Ovary (tissue), 9 donors: ENCODE data around the gene SDK1. TPM values are rescaled to one million over a fixed set of nuclear protein-coding genes. Genes with fewer than 3 reads are reported as not detected.

ENCODE experiments used
- DNase-seq, 5 donors: peaks; one replicate each; pipeline ENCODE4 v3.0.0-alpha.2; 2019 to 2020
- H3K27ac ChIP-seq, 2 donors: fragments of 200-600 bp; one replicate each; pipeline versions ENCODE4 v1.5.1 to v1.8.0; 2019 to 2022
- H3K27me3 ChIP-seq: fragments of 200-600 bp; one replicate; pipeline ENCODE4 v1.8.0; 2022
- H3K36me3 ChIP-seq: fragments of 200-600 bp; sonication (generic); one replicate; pipeline ENCODE4 v1.5.1; 2019
- H3K4me1 ChIP-seq: one replicate; pipeline ENCODE4 v1.8.1; 2013; ENCODE audit warnings: mild to moderate bottlenecking, moderate library complexity; ENCODE audit not compliant: insufficient read depth
- H3K4me3 ChIP-seq: fragments of 200-600 bp; sonication (generic); one replicate; pipeline ENCODE4 v1.5.1; 2017
- H3K9me3 ChIP-seq, 2 donors: fragments of 200-600 bp in 1 of 2; sonication (generic) in 1 of 2; one replicate each; pipeline versions ENCODE4 v1.5.1 to v1.8.1; 2013 to 2019; ENCODE audit warnings: mild to moderate bottlenecking in 1 of 2, moderate library complexity in 1 of 2
- EP300 ChIP-seq: sonication (generic); formaldehyde crosslinking; IDR thresholded peaks from one replicate; pipeline ENCODE4 v1.6.1; 2017; ENCODE audit warnings: antibody characterized with exemption
- POLR2A ChIP-seq: fragments of 450-650 bp; IDR thresholded peaks from one replicate; pipeline ENCODE4 v1.6.1; 2017; ENCODE audit warnings: antibody characterized with exemption, mild to moderate bottlenecking, moderate library complexity
- WGBS, 3 donors: extraction: QIAGEN DNeasy Blood & Tissue Kit in 1 of 3; methylation state at CpG; one replicate each; pipeline versions ENCODE4 v1.1.5 to v1.1.7; 2013 to 2017; 5-methylcytosine and 5-hydroxymethylcytosine counted together
- intact Hi-C, 4 donors: fragments of 100-400 bp; cut with DNase I; formaldehyde crosslinking; loops; one replicate each; pipeline versions ENCODE4 v1.11.0 to v1.15.1; 2022 to 2023
- polyA plus RNA-seq, 2 donors: library from polyadenylated mRNA; stranded (reverse); fragments of 200-250 nt in 1 of 2; fragments of 350-450 nt in 1 of 2; fragmentation: Illumina TruSeq in 1 of 2; extraction: RNeasy Lipid Tissue Mini Kit (QIAGEN cat#74804) in 1 of 2; gene quantifications; one replicate each; pipeline ENCODE4 v1.2.3, GENCODE V29; 2013 to 2014
- total RNA-seq, 7 donors: library from RNA; depleted of rRNA in 2 of 7; stranded (reverse); fragments of >200 nt in 2 of 7; fragmentation: NEBNext Ultra II Directional in 3 of 7; extraction: Animal tissue kit (Norgen Biotek cat#: 25700) in 3 of 7; gene quantifications; one replicate each; pipeline versions ENCODE4 v1.1.0 to v1.2.4, GENCODE V29; 2016 to 2023
- TF ChIP-seq, protein P1 (sequence below), 3 donors: fragments of 450-650 bp in 2 of 3; fragments of 200-600 bp in 1 of 3; IDR thresholded peaks; one replicate each; pipeline versions ENCODE4 v1.5.1 to v1.8.0; 2016 to 2022; ENCODE audit warnings: antibody characterized with exemption in 3 of 3, mild to moderate bottlenecking in 1 of 3
- donor health status: DM: no; HTN: no; CAD: no; lungs with moderate emphysema.
- donor health status: DM: no; HTN: no; CAD: no.
- donor health status: Bipolar disorder and iron deficiency.
- donor health status: DM: yes; HTN: yes; CAD: no.
- donor health status: DM: no; HTN: no; CAD: no.
- donor health status: DM: yes; HTN: yes; CAD: no.

Gene SDK1
- total and polyA plus RNA-seq, 9 donors, result 1.2 to 13.3 (median 4.4) TPM

DNA sequence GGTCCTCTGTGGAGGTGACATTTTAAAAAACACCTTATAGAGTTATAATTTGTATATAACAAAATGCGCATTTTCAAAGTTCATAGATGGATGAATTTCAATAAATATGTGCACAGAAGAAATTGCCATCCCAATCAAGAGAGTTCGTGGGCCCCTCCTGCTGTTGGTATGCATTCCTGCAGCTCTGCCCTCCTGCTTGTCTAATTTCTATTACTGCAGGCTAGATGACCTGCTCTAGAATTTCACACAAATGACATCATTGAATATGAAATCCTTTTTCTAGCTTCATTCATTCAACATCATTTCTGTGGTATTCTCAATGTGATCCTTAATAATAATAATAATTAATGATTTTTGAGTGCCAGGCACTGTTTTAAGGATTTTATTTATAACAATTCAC lies 348.2 kb downstream of the SDK1 start:
- Histone ChIP-seq H3K4me3 (no peak overlapping the region), H3K27ac (no peak overlapping the region), H3K27me3 (no peaks in the 10 kb centered on the region), H3K9me3 (no peaks in the 10 kb centered on the region), H3K4me1 (no peaks in the 10 kb centered on the region), H3K36me3 (no peaks in the 10 kb centered on the region)
- TF ChIP-seq, protein P1, sequence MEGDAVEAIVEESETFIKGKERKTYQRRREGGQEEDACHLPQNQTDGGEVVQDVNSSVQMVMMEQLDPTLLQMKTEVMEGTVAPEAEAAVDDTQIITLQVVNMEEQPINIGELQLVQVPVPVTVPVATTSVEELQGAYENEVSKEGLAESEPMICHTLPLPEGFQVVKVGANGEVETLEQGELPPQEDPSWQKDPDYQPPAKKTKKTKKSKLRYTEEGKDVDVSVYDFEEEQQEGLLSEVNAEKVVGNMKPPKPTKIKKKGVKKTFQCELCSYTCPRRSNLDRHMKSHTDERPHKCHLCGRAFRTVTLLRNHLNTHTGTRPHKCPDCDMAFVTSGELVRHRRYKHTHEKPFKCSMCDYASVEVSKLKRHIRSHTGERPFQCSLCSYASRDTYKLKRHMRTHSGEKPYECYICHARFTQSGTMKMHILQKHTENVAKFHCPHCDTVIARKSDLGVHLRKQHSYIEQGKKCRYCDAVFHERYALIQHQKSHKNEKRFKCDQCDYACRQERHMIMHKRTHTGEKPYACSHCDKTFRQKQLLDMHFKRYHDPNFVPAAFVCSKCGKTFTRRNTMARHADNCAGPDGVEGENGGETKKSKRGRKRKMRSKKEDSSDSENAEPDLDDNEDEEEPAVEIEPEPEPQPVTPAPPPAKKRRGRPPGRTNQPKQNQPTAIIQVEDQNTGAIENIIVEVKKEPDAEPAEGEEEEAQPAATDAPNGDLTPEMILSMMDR (IDR thresholded peaks at IDR 0.05), result no peak
- no peak for TF ChIP-seq EP300
- TF ChIP-seq POLR2A, result no peak
- 87 to 92% (median 89%) methylated on average over 2 of the region's 2 CpGs for WGBS, 3 donors
- intact Hi-C loops, result no loop called here
- no peak for DNase-seq

DNA sequence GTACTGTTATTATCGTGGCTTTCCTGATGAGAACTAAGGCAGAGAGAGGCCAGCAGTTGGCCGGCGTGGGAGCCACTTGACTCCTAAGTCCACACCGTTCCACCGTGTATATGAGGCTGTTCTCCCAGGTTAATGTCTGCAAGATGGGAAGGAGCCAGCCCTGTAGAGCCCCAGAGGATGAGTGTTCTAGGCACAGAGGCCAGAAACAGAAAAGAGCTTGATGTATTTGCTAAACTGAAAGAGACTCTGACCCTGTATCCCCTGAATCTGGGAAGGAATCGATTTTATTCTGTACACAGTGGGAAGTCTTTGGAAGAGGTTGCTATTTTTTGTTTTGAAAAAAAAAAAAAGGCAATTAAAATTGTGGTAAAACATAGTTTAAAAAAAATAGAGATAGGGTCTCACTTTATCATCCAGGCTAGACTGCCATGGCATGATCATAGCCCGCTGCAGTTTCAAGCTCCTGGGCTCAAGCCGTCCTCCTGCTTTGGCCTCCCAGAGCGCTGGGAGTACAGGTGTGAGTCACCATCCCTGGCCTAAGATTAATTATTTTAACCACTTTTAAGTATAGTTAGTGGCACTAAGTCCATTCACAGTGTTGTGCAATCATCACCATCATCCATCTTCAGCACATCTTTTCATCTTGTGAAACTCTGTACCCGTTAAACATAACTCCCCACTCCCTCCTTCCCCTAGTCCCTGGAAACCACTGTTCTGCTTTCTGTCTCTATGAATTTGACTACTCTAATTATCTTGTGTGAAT lies 348.8 kb downstream of the SDK1 start:
- H3K4me3 ChIP-seq, result no peak overlapping the region
- TF ChIP-seq, protein P1 (IDR thresholded peaks at IDR 0.05), result no peak
- TF ChIP-seq POLR2A (no peak), EP300 (no peak)
- intact Hi-C loops, result no loop called here
- H3K36me3 ChIP-seq, result no peaks in the 10 kb centered on the region
- H3K9me3 ChIP-seq, result no peaks in the 10 kb centered on the region
- no peaks in the 10 kb centered on the region for H3K4me1 ChIP-seq
- WGBS, 3 donors, result 77 to 93% (median 88%) methylated on average over 10 of the region's 10 CpGs
- H3K27ac ChIP-seq, result no peak overlapping the region
- H3K27me3 ChIP-seq, result no peaks in the 10 kb centered on the region
- no peak for DNase-seq

DNA sequence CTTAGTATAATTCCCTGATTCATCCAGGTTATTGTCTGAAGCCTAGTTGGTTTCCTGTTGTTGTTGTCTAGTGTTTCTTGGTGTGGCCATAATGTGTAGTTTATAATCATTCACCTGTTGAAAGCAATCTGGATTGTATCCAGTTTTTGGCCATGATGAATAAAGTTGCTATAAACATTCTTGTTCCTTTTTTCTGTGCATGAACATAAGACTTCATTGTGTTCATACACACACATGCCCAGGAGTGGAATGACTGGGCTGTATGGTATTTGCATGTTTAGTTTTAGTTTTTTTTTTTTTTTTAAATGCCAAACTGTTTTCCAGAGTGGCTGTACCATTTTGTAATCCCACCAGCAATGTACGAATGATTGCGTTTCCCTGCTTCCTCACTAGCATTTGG lies 349.8 kb downstream of the SDK1 start:
- no peak for TF ChIP-seq POLR2A
- no peak for TF ChIP-seq EP300
- TF ChIP-seq, protein P1 (IDR thresholded peaks at IDR 0.05), result no peak

DNA sequence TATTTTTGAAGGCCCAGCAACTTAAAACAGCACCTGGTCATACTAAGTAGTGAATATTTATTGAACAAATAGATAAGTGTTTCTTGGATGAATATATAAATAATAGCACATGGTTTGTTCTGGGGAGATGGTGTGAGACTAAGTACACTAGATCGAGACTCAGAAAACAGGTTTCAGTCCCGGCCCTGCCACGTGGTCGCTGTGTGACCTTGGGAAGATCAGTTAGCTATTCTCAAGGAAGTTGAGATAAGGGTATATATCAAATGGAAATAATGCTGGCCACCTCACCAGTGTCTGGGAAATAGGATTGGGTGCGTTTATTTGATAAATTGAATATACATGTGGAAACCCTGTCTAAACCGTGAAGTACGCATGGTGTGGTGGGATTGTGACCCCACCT lies 354.6 kb downstream of the SDK1 start:
- no peaks in the 10 kb centered on the region for H3K36me3 ChIP-seq
- no peaks in the 10 kb centered on the region for H3K4me1 ChIP-seq
- no peaks in the 10 kb centered on the region for H3K27me3 ChIP-seq
- H3K27ac ChIP-seq, result no peak overlapping the region
- H3K4me3 ChIP-seq, result no peak overlapping the region
- no peak for TF ChIP-seq EP300
- TF ChIP-seq, protein P1 (IDR thresholded peaks at IDR 0.05), result no peak
- TF ChIP-seq POLR2A, result no peak
- 60 to 72% (median 67%) methylated on average over 7 of the region's 7 CpGs for WGBS, 3 donors
- no peak for DNase-seq
- H3K9me3 ChIP-seq, result no peaks in the 10 kb centered on the region
- intact Hi-C loops, result no loop called here

More for the DNA sequence above, 349.8 kb downstream of the SDK1 start:
- H3K9me3 ChIP-seq, result no peaks in the 10 kb centered on the region
- no peak overlapping the region for H3K4me3 ChIP-seq
- no peaks in the 10 kb centered on the region for H3K27me3 ChIP-seq
- H3K36me3 ChIP-seq, result no peaks in the 10 kb centered on the region
- DNase-seq, result no peak
- no peak overlapping the region for H3K27ac ChIP-seq
- no peaks in the 10 kb centered on the region for H3K4me1 ChIP-seq
- WGBS, 3 donors, result 93 to 96% (median 95%) methylated on average over 2 of the region's 2 CpGs
- intact Hi-C loops, result no loop called here
